ENCODE data around the gene PGR.

- TF ChIP-seq RAD21 (IDR thresholded peaks at IDR 0.05; ENCODE audit: low read length), result no peak
- TF ChIP-seq POLR2AphosphoS5 (IDR thresholded peaks at IDR 0.05; ENCODE audit: low read depth, low read length), result no peak
- no peak for TF ChIP-seq CTCF (IDR thresholded peaks at IDR 0.05)
- no peak for TF ChIP-seq RCOR1 (IDR thresholded peaks at IDR 0.05; ENCODE audit: low read length)
- no peak for TF ChIP-seq JUND (IDR thresholded peaks at IDR 0.05)
- TF ChIP-seq REST (IDR thresholded peaks at IDR 0.05; ENCODE audit: low read depth, low read length), result no peak
- TF ChIP-seq FOSL2 (IDR thresholded peaks at IDR 0.05; ENCODE audit: borderline replicate concordance, low read depth), result no peak
- TF ChIP-seq EZH2phosphoT487 (IDR thresholded peaks at IDR 0.05; ENCODE audit: borderline replicate concordance, low read depth), result no peak
Measured at GRCh38 chr11:101104716-101105115, 24.9 kb downstream of the PGR start.

Data from SK-N-SH (cell line).